Stimulated activated CD4-positive, alpha-beta T cell treated with anti-CD3 and anti-CD28 coated beads, Interleukin-12 subunit alpha, Interleukin-12 subunit beta, amount 100 ng/mL, for 4 hours (primary cell): ENCODE data around the gene MSH4.
"Not testable (repeated sequence)": the region's sequence is repeated elsewhere in the genome, so short reads cannot be mapped to it uniquely, and the experiment has no call there.

Experiments used
- DNase-seq: peaks from one replicate; pipeline ENCODE4 v3.0.0-alpha.2; 2020

Gene MSH4

DNA sequence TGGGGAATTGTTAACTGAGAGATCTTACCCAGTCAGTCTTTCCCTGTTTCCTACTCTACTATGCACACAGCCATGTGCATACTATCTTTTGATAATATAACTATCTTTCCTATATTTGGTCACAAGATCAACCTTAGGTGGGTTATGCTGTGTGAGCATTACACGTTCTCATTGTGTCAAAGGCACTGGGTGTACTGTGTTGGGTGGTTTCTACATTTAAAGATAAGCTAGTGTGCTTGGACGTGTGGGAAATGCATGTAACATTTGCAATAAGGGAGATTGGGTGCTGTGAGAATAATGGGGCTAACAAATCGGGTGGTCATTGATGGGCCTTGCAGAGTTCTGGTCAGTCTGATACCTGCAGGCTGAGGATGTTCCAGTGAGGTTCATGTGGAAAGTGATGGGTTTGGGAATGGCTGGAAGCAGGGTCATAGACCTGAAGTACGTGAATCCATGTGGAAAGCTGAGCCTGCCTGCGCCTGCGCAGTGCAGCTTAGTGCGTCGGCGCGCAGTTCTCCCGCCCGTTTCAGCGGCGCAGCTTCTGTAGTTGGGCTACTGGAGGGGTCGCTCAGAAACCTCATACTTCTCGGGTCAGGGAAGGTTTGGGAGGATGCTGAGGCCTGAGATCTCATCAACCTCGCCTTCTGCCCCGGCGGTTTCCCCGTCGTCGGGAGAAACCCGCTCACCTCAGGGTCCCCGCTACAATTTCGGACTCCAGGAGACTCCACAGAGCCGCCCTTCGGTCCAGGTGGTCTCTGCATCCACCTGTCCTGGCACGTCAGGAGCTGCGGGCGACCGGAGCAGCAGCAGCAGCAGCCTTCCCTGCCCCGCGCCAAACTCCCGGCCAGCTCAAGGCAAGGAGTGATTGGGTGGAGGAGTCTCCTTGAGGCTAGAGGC lies at the start of gene MSH4:
Gene MSH4, plus strand, starts transcription at position 507 of the 897 bp plus-strand sequence. Its CDS starts 104 bp downstream, at position 611.
- no peak for DNase-seq

- not testable (repeated sequence) for DNase-seq
Measured at GRCh38 chr1:75757210-75757609, 39.5 kb upstream of the MSH4 start.

DNA sequence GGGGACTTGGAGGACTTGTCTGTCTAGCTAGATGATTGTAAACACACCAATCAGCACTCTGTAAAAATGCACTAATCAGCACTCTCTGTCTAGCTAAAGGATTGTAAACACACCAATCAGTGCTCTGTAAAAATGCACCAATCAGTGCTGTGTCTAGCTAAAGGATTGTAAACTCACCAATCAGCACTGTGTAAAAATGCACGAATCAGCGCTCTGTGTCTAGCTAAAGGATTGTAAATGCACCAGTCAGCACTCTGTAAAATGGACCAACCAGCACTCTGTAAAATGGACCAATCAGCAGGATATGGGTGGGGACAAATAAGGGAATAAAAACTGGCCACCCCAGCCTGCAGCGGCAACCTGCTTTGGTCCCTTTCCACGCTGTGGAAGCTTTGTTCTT lies 38.1 kb upstream of the MSH4 start:
- not testable (repeated sequence) for DNase-seq

DNA sequence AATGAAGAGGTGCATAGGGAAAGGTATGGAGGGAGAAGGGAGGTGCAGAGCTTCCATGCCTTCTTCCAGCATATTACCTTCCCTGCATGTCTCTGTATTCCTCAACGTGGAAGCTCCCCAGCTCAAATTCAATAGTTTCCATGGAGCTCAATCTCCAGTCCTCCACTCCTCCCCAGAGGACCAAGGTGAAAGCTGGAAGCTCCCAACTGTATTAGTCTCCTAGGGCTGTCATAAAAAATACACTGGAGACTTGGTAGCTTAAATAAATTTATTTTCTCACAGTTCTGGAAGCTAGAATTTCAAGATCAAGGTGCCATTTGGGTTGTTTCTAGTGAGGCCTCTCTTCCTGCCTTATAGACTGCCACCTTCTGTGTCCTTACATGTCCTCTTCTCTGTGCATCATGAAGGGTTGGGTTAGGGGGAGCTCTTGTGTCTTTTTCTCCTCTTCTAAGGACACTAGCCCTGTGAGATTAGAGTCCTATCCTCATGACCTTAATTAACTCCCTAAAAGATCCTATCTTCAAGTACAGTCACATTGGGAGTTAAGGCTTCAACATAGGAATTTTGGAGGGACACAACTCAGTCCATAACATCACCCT lies 32.5 kb upstream of the MSH4 start:
- no peak for DNase-seq

- DNase-seq = no peak
Measured at GRCh38 chr1:75765697-75766355, 30.9 kb upstream of the MSH4 start.

DNA sequence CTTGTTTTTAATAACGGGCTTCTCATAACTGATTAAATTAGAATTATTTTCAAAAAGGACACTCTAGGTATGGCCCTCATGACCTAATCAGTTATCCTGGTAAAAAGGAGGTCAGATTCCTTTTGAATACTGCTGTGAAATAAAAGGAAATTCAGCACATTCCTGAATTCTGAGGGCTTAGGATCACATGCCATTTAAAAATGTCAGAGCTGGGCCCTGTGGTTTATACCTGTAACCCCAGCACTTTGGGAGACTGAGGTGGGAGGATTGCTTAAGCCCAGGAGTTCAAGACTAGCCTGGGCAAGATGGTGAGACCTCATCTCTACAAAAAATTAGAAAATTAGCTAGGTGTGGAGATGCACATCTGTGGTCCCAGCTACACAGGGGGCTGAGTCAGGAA lies 28.7 kb upstream of the MSH4 start:
- DNase-seq = no peak

- DNase-seq = no peak
Measured at GRCh38 chr1:75770761-75771160, 25.9 kb upstream of the MSH4 start.

DNA sequence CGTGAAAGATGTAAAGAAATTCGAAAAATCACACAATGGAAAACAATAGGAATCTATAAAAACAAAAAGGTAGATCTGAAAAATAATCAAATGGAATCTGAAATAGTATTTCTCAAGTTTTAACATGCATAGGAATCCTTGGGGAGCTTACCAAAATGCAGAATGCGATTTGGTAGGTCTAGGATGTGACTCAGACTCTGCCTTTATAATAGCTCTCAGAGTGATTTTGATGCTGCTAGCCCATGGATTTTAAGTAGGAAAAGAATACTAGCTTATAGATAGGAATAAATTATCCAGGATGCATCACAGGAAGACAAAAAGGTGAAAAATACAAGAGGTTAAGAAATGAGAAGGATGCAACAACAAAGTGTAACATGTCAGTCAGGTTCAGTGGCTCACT lies 24.7 kb upstream of the MSH4 start:
- no peak for DNase-seq

DNA sequence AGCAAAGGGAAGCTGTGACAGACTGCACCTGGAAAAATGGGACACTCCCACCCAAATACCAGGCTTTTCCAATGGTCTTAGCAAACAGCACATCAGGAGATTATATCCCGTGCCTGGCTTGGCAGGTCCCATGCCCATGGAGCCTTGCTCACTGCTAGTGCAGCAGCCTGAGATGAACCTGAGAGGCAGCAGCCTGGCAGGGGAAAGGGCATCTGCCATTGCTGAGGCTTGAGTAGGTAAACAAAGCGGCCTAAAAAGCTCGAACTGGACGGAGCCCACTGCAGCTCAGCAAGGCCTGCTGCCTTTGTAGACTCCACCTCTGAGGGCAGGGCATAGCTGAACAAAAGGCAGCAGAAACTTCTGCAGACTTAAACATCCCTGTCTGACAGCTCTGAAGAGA lies 18.9 kb upstream of the MSH4 start:
- DNase-seq = not testable (repeated sequence)

GRCh38 chr1:75778694-75779093 lies 18.0 kb upstream of the MSH4 start:
- DNase-seq = not testable (repeated sequence)

- DNase-seq = not testable (repeated sequence)
Measured at GRCh38 chr1:75780183-75780582, 16.5 kb upstream of the MSH4 start.

GRCh38 chr1:75783920-75784319 lies 12.8 kb upstream of the MSH4 start:
- not testable (repeated sequence) for DNase-seq

DNA sequence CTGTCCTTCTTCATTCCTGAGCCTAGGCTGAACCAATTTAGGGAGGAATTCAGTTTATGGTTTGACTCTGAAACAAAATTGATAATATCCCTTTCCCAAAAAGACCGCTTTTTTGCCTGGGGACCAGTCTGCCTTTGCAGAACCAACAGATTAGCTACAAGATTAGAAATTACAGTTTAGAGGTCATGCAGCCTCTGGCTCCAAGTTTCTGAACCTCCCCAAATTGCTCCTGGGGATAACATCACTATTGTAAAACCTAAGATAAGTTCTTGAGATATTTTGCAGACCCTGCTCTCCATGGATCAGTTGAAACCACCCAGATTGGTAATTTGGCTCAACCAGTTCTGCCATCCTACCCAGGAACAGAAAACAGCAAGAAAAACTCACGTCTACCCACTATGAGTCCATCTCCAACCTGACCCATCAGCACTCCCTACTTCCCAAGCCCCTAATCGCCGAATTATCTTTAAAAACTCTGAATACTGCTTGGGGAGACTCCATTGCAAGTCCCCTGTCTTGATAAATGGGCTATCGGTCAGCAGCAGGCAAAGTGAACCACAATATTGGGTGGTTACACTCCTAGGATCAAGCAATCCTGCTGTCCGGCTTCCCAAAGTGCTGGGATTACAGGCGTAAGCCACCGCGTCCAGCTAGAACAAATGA lies 11.2 kb upstream of the MSH4 start:
- DNase-seq = no peak

- peak; percentile 93 for DNase-seq
Measured at GRCh38 chr1:75785983-75786853, 10.5 kb upstream of the MSH4 start, which contains the start of gene RABGGTB. Gene RABGGTB (plus strand): TSS chr1:75786256. CDS start chr1:75786272, 16 bp downstream.

GRCh38 chr1:75786901-75787493 lies 9.7 kb upstream of the MSH4 start:
- DNase-seq = no peak

- DNase-seq = no peak
Measured at GRCh38 chr1:75787524-75787923, 9.2 kb upstream of the MSH4 start.

- DNase-seq = no peak
Measured at GRCh38 chr1:75789988-75790387, 6.7 kb upstream of the MSH4 start.

DNA sequence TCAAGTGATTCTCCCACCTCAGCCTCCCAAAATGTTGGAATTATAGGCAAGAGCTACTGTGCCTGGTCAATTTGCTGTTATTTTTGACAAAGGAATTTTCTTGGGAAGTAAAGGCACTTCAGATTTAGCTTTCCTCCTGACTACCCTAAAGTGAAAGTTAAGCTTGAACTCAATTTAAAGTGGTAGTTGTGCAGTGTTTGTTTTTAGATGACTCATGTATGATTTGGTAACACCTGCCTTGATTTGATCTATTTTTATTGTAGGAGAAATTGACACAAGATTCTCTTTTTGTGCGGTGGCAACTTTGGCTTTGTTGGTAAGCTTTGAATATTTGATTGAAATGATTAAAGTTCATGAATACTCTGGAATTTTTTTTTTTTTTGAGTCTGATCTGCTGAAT lies 5.7 kb upstream of the MSH4 start:
- no peak for DNase-seq

GRCh38 chr1:75792091-75792490 lies 4.6 kb upstream of the MSH4 start:
- no peak for DNase-seq

DNA sequence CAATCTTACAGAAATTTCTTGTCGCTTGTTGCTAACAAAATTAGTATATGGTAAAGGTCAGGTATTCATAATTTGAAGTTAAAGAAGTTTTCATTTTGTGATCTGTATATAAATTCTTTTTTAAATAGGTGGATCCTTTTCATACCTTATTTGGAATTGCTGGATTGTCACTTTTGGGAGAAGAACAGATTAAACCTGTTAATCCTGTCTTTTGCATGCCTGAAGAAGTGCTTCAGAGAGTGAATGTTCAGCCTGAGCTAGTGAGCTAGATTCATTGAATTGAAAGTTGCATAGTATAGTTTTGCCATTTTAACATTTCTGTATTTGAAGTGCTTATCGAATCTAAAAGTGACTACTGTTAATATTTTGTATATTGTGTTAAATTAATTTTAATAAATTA lies 2.3 kb upstream of the MSH4 start:
- no peak for DNase-seq

DNA sequence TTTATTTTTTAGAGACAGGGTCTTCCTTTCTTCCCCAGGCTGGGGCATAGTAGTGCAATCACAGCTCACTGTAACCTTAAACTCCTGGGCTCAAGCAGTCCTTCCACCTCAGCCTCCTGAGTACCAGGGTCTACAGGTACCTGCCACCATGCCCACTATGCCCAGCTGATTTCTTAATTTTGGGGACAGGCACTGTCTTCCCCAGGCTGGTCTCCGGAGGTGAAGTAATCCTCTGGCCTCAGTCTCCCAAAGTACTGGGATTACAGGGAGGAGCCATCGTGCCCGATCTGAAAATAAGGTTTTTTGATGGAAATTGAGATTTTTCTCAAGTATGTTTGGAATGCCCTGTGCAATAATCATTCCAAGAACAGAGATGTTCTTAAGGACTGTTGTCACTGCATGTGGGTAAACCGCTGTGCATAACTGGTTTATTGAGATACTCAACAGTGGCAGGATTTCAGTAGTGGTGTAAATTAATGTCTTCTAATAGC lies 934 bp upstream of the MSH4 start:
- DNase-seq = no peak

DNA sequence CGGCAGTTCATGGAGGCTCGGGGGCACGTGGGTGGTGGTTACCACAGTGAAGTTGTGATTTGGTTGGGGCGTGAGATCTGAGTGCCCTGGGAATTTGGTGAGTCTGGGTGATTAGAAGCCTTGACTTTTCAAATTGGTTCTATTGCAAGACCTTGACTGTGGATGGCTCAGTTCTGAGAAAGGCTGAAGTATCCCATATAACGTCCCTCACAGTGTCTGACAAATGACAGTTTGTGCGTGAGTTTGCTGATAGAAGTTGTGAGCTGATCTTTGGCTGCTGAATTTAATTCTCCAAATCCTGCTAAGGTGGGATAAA lies 549 bp downstream of the MSH4 start:
- no peak for DNase-seq
